HepG2 (cell line): Measurements from ENCODE around the gene RTEL1. TPM values are rescaled to one million over a fixed set of nuclear protein-coding genes. Genes with fewer than 3 reads are reported as not detected.
A peak's percentile ranks its signal among the peaks of the same experiment; 100 is the strongest.

Experiments
- ATF3 ChIP-seq: sonication (generic); formaldehyde crosslinking; IDR thresholded peaks from 2 replicates; pipeline ENCODE4 v1.4.0; 2020; ENCODE audit warnings: missing genetic modification reagents
- ATF7-NPFF ChIP-seq: sonication (generic); formaldehyde crosslinking; IDR thresholded peaks from 2 replicates; pipeline ENCODE4 v1.8.1; 2023; ENCODE audit warnings: mild to moderate bottlenecking, low read depth, missing genetic modification reagents, moderate library complexity
- CBX2 ChIP-seq, 2 experiments: fragments of 200-600 bp in 1 of 2; sonication (generic); formaldehyde crosslinking in 1 of 2; IDR thresholded peaks; 2 replicates each; pipeline versions ENCODE4 v1.7.0 to v1.8.1; 2018 to 2022; ENCODE audit warnings: low read depth in 2 of 2, low read length in 1 of 2, mild to moderate bottlenecking in 1 of 2, missing genetic modification reagents in 1 of 2
- CHCHD3 ChIP-seq: sonication (generic); formaldehyde crosslinking; IDR thresholded peaks from 2 replicates; pipeline ENCODE4 v1.8.0; 2022; ENCODE audit warnings: mild to moderate bottlenecking, missing genetic modification reagents, moderate library complexity
- CREM ChIP-seq, 2 experiments: sonication (generic) in 1 of 2; formaldehyde crosslinking in 1 of 2; IDR thresholded peaks; 2 replicates each; pipeline versions ENCODE4 v1.4.0 to v1.6.1; 2016 to 2020; ENCODE audit warnings: antibody characterized with exemption in 1 of 2, mild to moderate bottlenecking in 1 of 2, missing genetic modification reagents in 1 of 2
- EP300 ChIP-seq, 3 experiments: sonication (generic) in 1 of 3; formaldehyde crosslinking in 1 of 3; IDR thresholded peaks; 2 replicates each; pipeline versions ENCODE4 v1.5.1 to v1.6.1; 2011 to 2020; ENCODE audit warnings: low read depth in 2 of 3, low read length in 2 of 3, borderline replicate concordance in 1 of 3, improper control_type of control experiment in 1 of 3, mild to moderate bottlenecking in 1 of 3, missing genetic modification reagents in 1 of 3, moderate library complexity in 1 of 3
- GMEB2 ChIP-seq: IDR thresholded peaks from 2 replicates; pipeline ENCODE4 v1.6.1; 2016; ENCODE audit warnings: missing biosample characterization, missing genetic modification reagents, low read depth
- HES4 ChIP-seq: sonication (generic); formaldehyde crosslinking; IDR thresholded peaks from 2 replicates; pipeline ENCODE4 v1.9.0; 2021; ENCODE audit warnings: mild to moderate bottlenecking, missing genetic modification reagents, borderline replicate concordance
- HMG20A ChIP-seq: IDR thresholded peaks from 2 replicates; pipeline ENCODE4 v1.6.1; 2016; ENCODE audit warnings: borderline replicate concordance
- KAT8 ChIP-seq: IDR thresholded peaks from 2 replicates; pipeline ENCODE4 v1.6.1; 2016; ENCODE audit warnings: missing genetic modification reagents, missing compliant biosample characterization
- LCORL ChIP-seq, 2 experiments: fragments of 450-650 bp in 1 of 2; sonication (generic) in 1 of 2; formaldehyde crosslinking in 1 of 2; IDR thresholded peaks; 2 replicates each; pipeline versions ENCODE4 v1.5.0 to v1.6.1; 2017 to 2020; ENCODE audit warnings: antibody characterized with exemption in 1 of 2, missing genetic modification reagents in 1 of 2
- PLRG1 ChIP-seq: fragments of 450-650 bp; conservative IDR thresholded peaks from 2 replicates; pipeline ENCODE4 v1.6.1; 2016
- SALL1 ChIP-seq: sonication (generic); formaldehyde crosslinking; IDR thresholded peaks from 2 replicates; pipeline ENCODE4 v1.8.0; 2022; ENCODE audit warnings: mild to moderate bottlenecking, missing genetic modification reagents
- SMAD3 ChIP-seq: sonication (generic); formaldehyde crosslinking; IDR thresholded peaks from 2 replicates; pipeline ENCODE4 v1.4.0; 2020; ENCODE audit warnings: missing genetic modification reagents
- STAT5B ChIP-seq: sonication (generic); formaldehyde crosslinking; IDR thresholded peaks from 2 replicates; pipeline ENCODE4 v1.4.0; 2020; ENCODE audit warnings: missing genetic modification reagents
- ZC3H4 ChIP-seq: sonication (generic); formaldehyde crosslinking; IDR thresholded peaks from 2 replicates; pipeline ENCODE4 v1.4.0; 2020; ENCODE audit warnings: missing genetic modification reagents, borderline replicate concordance
- ZFP62 ChIP-seq: sonication (generic); formaldehyde crosslinking; IDR thresholded peaks from 2 replicates; pipeline ENCODE4 v1.4.0; 2020; ENCODE audit warnings: missing genetic modification reagents
- ZKSCAN5 ChIP-seq: sonication (generic); formaldehyde crosslinking; IDR thresholded peaks from 2 replicates; pipeline ENCODE4 v1.5.1; 2020; ENCODE audit warnings: mild to moderate bottlenecking, missing genetic modification reagents
- ZNF143 ChIP-seq: sonication (generic); formaldehyde crosslinking; IDR thresholded peaks from 2 replicates; pipeline ENCODE4 v1.4.0; 2020; ENCODE audit warnings: missing genetic modification reagents
- ZNF18 ChIP-seq: sonication (generic); formaldehyde crosslinking; IDR thresholded peaks from 2 replicates; pipeline ENCODE4 v1.8.0; 2022; ENCODE audit warnings: mild to moderate bottlenecking, missing genetic modification reagents; ENCODE audit not compliant: insufficient replicate concordance
- ZNF496 ChIP-seq: sonication (generic); formaldehyde crosslinking; IDR thresholded peaks from 2 replicates; pipeline ENCODE4 v1.8.1; 2023; ENCODE audit warnings: mild to moderate bottlenecking, moderate library complexity, missing genetic modification reagents; ENCODE audit not compliant: insufficient replicate concordance
- ZNF678 ChIP-seq: sonication (generic); formaldehyde crosslinking; IDR thresholded peaks from 2 replicates; pipeline ENCODE4 v1.4.0; 2020; ENCODE audit warnings: mild to moderate bottlenecking, missing genetic modification reagents
- polyA plus RNA-seq, 8 experiments: library from polyadenylated mRNA; depleted of rRNA in 3 of 8; stranded (reverse) in 7 of 8; unstranded in 1 of 8; fragments of >200 nt; fragmentation: Illumina TruSeq in 4 of 8; extraction: Trizol in 4 of 8; gene quantifications; 2 replicates each; pipeline versions ENCODE4 v1.2.1 to v1.2.3, GENCODE V29; 2011 to 2016; ENCODE audit warnings: low read depth in 4 of 8, missing spikeins in 1 of 8, mixed read lengths in 1 of 8; ENCODE audit not compliant: insufficient read depth in 1 of 8
- total RNA-seq, 5 experiments: library from RNA; depleted of rRNA; stranded (reverse); fragments of >200 nt; fragmentation: Illumina TruSeq; extraction: Trizol; gene quantifications; 2 replicates each; pipeline ENCODE4 v1.2.3, GENCODE V29; 2016; ENCODE audit warnings: low read depth in 1 of 5

The RTEL1 gene
- total and polyA plus RNA-seq, 2 of the 13 experiments (the other 11 are each of a cell fraction or from before 2014, with no cell fraction given), result 21.8 to 36.4 TPM

- no peak for TF ChIP-seq CBX2 (IDR thresholded peaks at IDR 0.05; ENCODE audit: low read depth, low read length)
- peak; percentile 91 for TF ChIP-seq CBX2 (CRISPR knock-in tag; IDR thresholded peaks at IDR 0.05; ENCODE audit: low read depth)
- TF ChIP-seq SALL1 (CRISPR knock-in tag), result peak; percentile 97
- TF ChIP-seq ZNF496 (CRISPR knock-in tag), result no peak
- TF ChIP-seq ZC3H4, result no peak; the same call in 1 of the 2 replicates
- TF ChIP-seq ZNF143 (CRISPR knock-in tag), result peak; percentile 71
- TF ChIP-seq STAT5B, result peak; percentile 75; the same call in 1 of the 2 replicates
- peak; percentile 86 for TF ChIP-seq CHCHD3
- peak; percentile 84; the same call in 1 of the 2 replicates for TF ChIP-seq ZNF678 (CRISPR knock-in tag)
- TF ChIP-seq CREM (IDR thresholded peaks at IDR 0.05), result peak; percentile 59; the same call in 1 of the 2 replicates
- TF ChIP-seq CREM (CRISPR knock-in tag; IDR thresholded peaks at IDR 0.05), result no peak
- peak; percentile 77 to 79; a peak in 3 of 4 replicates for TF ChIP-seq EP300 (IDR thresholded peaks at IDR 0.05; ENCODE audit: low read depth in 2 of 2, low read length in 2 of 2)
- peak; percentile 79 for TF ChIP-seq EP300 (CRISPR knock-in tag; IDR thresholded peaks at IDR 0.05; ENCODE audit: borderline replicate concordance)
- TF ChIP-seq HES4 (CRISPR knock-in tag), result peak; percentile 85; the same call in 1 of the 2 replicates
- no peak for TF ChIP-seq ZKSCAN5 (CRISPR knock-in tag)
- 0 out of 2 replicates have a peak, but pooled peaks have one; percentile 37 for TF ChIP-seq LCORL (IDR thresholded peaks at IDR 0.05)
- TF ChIP-seq LCORL (CRISPR knock-in tag; IDR thresholded peaks at IDR 0.05), result peak; percentile 98
- peak; percentile 97 for TF ChIP-seq ATF7-NPFF (CRISPR knock-in tag)
- TF ChIP-seq ZFP62, result peak; percentile 76; the same call in 1 of the 2 replicates
- peak; percentile 95 for TF ChIP-seq SMAD3
- TF ChIP-seq PLRG1, result no peak
- TF ChIP-seq GMEB2 (CRISPR knock-in tag), result peak; percentile 57; the same call in 1 of the 2 replicates
- TF ChIP-seq ZNF18, result no peak
- TF ChIP-seq KAT8 (CRISPR knock-in tag), result peak; percentile 90
- peak; percentile 43; the same call in 1 of the 2 replicates for TF ChIP-seq ATF3
- TF ChIP-seq HMG20A (CRISPR knock-in tag), result peak; percentile 82
Observed at GRCh38 chr20:63740627-63741353, 82.7 kb downstream of the RTEL1 start (continued).
